ENCODE data around the gene PHRF1.

PHRF1 gene

GRCh38 chr11:601573-602245, 25.4 kb downstream of the PHRF1 start:
- no peak for DNase-seq

DNA sequence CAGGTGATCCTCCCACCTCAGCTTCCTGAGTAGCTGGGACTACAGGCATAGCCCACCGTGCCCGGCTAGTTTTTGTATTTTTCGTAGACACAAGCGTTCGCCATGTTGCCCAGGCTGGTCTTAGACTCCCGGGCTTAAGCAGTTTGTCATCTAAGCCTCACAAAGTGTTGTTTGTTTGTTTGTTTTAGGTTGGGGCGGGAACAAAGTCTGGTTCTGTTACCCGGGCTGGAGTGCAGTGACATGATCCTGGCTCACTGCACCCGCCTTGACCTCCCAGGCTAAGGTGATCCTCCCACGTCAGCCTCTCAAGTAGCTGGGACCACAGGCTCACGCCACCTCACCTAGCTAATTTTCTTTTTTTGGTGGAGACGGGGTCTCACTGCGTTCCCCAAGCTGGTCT, 26.9 kb downstream of the PHRF1 start:
- no peak for DNase-seq

GRCh38 chr11:605286-606129, 29.2 kb downstream of the PHRF1 start:
- no peak for DNase-seq

DNA sequence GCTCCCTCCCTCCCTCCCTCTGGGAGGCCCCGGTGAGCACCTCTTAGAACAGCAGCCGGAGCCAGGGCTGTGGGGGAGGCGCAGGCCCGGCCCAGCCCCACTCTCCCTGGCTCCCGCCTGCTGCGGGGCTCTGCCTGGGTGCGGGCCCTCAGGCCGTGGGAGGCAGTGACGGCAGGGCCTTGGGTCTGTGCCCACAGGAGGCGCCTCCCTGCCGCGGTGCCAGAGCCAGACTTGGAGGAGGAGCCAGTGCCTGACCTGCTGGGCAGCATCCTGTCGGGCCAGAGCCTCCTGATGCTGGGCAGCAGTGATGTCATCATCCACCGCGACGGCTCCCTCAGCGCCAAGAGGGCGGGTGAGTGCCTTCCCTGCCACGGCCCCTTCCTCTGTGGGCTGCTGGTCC, 30.0 kb downstream of the PHRF1 start:
- no peak for DNase-seq

GRCh38 chr11:607020-607780, 30.9 kb downstream of the PHRF1 start:
- no peak for DNase-seq

DNA sequence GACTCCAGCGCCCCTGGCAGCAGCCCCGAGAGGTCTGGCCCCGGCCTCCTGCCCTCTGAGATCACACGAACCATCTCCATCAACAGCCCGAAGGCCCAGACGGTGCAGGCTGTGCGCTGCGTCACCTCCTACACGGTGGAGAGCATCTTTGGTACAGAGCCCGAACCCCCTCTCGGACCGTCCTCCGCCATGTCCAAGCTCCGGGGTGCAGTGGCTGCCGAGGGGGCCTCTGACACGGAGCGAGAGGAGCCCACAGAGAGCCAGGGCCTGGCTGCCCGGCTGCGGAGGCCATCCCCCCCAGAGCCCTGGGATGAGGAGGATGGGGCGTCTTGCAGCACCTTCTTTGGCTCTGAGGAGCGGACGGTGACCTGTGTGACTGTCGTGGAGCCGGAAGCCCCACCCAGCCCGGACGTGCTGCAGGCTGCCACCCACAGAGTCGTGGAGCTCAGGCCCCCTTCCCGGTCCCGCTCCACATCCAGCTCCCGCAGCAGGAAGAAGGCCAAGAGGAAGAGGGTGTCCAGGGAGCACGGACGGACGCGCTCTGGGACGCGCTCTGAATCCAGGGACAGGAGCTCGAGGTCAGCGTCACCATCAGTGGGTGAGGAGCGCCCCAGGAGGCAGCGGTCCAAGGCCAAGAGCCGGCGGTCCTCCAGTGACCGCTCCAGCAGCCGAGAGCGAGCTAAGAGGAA, 31.8 kb downstream of the PHRF1 start:
- no peak for DNase-seq

GRCh38 chr11:608791-609251, 32.6 kb downstream of the PHRF1 start:
- DNase-seq: no peak

- no peak for DNase-seq
Observed at GRCh38 chr11:609341-609811, 33.1 kb downstream of the PHRF1 start.

- no peak for DNase-seq
Observed at GRCh38 chr11:610146-610801, 34.0 kb downstream of the PHRF1 start.

GRCh38 chr11:611001-611996, 35.0 kb downstream of the PHRF1 start:
- DNase-seq: no peak

DNA sequence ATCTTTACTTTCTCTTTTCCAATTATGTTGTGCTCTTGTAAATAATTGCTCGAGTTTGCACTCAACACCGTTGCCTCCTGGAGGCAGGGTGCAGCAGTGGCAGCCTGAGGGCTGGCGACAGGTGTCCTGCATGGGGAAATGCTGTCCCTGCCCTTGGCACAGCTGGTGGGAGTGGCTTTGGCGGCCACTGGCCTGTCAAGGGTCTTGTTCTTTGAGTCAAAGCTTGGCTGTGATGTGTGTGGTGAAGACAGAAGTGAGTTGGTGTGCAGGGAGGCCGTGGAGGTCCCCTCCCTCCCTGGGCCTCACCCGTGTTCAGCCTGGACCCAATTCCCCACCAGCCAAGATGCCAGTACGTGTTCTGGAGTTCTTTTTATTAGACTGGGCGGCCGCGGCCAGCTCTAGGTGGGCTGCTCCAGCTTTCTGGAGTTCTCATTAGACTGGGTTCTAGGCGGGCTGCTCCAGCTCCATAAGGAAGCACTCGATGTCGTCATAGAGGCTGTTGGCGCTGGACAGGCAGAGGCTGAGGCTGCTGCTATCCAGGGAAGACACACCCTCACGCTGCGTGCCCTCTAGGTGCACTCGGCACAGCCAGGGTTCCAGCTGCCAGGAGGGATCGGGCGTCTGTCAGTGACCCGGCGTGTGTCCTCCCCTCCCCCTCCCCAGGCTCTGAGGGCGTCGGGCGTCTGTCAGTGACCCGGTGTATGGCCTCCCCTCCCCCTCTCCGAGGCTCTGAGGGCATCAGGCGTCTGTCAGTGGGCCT, 36.1 kb downstream of the PHRF1 start:
- no peak for DNase-seq

DNA sequence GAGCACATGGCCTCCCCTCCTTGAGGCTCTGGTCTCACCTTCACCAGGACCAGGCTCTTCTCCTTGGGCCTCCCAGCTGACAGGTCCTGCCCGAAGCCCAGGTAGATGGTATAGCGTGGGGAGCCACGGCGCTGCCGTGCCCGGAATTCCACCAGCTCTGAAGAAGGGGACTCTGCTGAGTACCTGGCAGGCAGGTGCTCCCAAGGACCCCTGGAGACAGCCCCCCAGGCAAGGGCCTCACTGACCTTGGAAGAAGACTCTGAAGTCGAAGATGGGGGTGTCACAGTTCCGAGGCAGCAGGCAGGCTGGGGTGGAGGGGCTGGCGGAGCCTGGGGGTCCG, 36.7 kb downstream of the PHRF1 start:
- no peak for DNase-seq

GRCh38 chr11:613369-613968, 37.2 kb downstream of the PHRF1 start:
- peak; percentile 76 for DNase-seq

GRCh38 chr11:614021-614622, 37.9 kb downstream of the PHRF1 start:
- DNase-seq: no peak

GRCh38 chr11:614623-615503, 38.6 kb downstream of the PHRF1 start:
- no peak for DNase-seq

DNA sequence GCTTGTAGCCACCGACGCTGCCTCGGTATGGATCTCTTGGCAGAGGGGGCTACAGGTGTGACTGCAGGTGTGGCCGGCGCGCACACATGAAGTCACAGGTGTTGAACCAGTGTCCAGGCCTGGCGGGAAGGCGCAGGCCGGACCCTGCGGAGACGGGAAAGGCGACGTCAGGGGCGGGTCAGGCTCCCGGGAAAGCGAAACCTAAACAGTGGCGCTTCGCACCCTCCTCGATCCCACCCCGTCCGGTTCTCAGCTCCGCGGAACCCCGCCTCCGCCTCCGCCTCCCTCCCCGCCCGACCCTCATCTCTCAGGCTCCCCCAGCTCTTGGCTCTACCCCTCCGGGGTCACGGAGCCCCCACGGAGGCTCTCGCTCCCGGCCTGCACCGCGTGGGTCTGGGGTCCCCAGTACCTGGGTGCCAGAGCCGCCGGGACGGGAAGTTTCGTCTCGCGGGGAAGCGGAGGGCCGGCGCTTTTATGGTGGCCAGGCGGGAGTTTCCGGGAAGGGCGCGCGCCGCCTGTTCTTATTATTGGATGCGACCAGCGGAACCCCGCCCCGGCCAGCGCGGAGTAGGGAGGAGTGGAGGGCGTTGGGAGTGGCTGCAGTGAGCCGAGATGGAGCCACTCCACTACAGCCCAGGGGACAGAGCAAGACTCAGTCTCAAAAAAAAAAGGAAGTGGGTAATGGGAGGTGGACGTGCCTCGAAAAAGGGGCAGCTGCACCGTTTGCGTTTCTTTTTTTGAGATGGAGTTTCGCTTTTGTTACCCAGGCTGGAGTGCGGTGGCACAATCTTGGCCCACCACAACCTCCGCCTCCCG, 39.4 kb downstream of the PHRF1 start, which contains the start of gene IRF7:
TSS of gene IRF7 (minus strand) at position 447 of the 816 bp plus-strand sequence. CDS start 586 bp downstream, outside the sequence.
- DNase-seq: peak; percentile 66

All from activated T-cell treated with anti-CD3 and anti-CD28 coated beads for 4 hours (primary cell).